ENCODE results near the gene TMEM37.

The TMEM37 gene

DNA sequence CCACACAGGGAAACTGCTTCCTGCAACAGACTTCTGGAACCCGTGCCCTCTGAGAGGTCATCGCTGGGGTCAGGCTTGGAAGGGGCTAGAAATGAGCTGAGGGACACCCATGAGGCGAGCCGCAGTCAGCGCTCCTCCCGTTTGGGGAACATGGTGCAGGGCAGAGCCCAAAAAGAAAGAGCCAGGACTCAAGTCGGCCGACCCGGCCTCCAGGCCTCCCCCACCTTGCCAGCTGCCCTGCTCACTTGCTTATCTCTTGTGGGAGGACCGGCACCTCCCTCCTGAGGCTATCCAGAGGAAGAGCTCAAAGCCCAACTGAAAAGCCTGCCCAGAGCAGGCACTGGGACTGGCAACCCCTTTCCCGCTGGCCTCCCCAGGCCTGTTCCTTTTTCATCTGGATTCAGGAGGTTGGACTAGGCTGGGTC, 49.1 kb downstream of the TMEM37 start:
- DNase-seq (ENCODE audit: low read depth): no peak

DNA sequence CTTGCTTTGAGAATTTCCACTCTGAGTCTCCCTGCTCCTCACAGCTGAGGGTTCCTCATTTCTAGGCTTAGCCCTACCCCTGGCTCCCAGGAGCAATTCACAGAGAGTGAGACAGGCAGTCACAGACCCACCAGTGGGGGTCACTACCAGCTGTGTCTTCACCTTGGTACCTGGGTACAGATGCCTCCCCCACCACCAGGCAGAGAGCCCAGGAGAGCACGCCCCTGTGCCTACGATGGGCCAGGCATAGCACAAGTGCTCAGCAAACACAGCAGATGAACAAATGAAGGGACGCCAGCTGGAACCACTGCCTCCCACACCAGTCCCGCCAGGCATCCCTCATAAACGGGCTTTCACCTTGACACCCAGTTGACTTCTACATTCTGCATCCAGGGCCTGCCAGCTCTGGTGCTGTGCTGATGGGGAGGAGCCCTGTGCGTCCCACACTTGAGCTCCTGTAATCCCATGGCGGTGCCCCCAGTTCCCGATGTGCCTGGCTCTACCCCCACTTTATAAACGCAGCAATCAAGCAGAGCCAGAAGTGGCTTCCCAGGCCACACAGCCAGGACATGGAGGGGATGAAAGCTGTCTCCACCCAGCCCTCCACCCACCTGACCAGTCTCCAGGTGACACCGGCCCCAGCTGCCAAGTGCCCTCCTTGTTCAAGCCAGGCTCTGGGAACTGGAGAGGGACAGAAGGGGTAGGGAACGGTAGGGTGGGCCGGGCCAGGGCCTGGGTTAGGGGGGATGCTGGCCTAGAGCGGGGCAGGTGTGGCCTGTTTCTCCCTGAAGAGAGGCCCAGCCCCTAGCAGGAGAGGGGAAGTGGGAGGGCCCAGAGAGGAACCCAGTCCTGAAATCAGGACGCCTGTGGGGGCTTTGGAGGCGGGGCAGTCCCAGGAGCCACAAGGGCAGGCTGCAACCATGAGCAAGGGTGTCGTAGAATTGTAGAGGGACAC, 50.1 kb downstream of the TMEM37 start:
- no peak for DNase-seq (ENCODE audit: low read depth)

DNA sequence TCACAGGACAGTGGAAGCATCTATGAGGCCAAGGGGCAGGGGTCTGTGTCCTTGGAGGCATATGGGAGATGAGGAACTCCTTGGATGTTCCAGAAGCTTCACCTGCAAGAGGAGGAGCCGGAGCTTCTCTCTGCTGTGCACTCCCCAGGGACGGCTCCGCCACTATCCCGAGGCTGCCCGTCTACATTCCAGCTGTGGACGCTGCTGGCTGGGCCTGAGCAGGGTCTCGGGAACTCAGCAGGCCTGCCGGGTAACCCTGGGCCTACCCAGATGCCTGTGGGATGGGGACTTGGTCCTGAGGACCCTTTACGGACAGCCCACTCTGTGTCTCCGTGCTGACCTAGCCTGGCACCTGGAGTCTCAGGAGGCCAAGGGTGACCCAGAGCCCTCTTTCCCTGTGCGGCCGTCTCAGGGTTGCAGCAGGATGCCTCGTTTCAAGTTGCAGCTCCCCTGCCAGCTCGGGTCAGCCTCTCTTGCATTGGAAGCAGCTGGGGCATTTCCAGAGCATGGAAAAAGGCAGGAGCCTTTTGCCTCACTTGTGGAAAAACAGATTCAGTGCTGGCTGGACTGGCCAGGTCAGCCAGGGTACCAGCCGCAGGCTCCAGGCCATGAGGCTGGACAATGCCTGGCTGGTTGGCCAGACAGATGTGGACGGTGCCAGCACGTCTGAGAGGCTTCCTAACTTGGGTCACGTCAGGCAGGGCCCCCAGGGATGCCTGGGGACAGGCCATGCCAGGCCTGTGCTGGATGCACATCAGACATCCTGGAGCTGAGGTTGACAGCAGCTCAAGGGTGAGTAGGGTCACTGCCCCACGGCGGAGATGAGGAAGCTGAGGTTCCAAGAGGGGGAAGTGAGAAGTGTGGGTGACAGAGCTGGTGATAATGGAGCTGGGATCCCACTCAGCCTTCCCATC, 51.1 kb downstream of the TMEM37 start:
- no peak for DNase-seq (ENCODE audit: low read depth)

DNA sequence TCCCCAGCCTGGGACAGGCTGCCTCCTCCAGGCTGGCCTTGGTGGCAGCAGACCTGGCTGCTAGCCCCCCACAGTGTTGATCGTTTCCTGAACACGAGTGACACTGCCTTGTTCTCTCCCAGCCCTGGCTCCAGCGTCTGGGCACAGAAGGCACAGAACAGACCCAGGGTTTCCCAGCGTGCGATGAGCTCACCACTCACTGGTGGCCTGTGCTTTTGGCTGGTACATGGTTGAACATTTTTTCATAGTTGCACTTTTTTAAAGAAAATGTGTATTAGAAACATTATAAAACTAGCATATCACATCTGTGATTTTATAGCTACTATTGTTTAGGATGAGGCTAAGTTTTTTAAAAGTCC, 51.7 kb downstream of the TMEM37 start:
- no peak for DNase-seq (ENCODE audit: low read depth)

DNA sequence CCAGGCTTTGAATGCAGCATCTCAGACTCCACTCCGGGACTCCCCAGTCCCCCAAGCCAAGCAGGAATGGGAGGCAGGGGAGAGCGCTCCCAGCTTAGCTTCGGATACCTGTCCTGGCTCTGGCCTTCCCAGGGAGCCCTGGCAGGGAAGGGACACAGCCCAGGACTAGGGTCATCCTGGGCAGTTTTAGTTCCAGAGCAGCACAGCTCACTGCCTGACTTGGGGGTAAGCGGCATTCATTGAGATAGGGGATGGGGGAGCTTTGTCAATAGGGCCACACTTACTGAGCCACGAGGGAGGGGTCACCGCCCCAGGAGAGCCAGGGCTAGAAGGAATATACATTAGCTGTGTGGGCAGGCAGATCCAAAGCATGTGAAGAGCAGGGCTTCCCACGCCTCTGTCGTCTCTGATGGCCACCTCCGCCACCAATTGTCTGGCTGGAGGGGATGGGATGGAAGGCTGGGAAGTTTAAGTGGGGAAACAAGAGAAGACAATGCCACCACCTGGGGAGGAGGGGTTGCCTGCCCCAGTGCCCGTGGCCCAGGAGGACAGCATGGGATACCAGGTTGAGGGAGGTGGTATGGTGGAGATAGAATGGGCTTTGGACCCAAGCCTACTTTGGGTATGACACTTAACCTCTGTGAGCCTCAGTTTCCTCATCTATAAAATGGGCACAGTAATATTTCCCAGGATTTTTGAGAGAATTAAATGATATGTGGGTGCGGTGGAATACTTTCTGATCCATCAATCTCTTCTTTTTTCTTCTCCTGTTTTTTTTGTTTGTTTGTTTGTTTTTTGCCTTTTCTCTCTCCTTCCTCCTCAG, 52.5 kb downstream of the TMEM37 start:
- DNase-seq (ENCODE audit: low read depth): no peak

DNA sequence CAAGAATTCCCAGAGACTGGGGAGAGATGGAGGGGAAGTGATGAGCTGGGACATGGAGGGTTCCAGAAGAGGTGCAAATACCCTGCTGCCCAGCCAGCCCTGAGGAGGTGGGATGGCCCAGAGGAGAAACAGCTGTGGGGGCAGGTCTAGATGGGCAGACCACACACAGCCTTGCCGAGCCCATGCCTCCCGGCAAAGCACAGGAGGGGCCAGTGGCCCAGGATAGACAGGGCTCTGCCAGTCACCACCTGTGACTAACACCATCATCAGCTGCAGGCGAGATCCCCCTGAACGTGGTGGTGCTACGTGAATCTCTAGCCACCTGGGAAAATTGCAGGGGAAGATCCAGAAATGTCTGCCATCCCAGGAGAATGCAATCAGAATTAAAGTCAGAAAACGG, 53.2 kb downstream of the TMEM37 start:
- DNase-seq (ENCODE audit: low read depth): no peak

DNA sequence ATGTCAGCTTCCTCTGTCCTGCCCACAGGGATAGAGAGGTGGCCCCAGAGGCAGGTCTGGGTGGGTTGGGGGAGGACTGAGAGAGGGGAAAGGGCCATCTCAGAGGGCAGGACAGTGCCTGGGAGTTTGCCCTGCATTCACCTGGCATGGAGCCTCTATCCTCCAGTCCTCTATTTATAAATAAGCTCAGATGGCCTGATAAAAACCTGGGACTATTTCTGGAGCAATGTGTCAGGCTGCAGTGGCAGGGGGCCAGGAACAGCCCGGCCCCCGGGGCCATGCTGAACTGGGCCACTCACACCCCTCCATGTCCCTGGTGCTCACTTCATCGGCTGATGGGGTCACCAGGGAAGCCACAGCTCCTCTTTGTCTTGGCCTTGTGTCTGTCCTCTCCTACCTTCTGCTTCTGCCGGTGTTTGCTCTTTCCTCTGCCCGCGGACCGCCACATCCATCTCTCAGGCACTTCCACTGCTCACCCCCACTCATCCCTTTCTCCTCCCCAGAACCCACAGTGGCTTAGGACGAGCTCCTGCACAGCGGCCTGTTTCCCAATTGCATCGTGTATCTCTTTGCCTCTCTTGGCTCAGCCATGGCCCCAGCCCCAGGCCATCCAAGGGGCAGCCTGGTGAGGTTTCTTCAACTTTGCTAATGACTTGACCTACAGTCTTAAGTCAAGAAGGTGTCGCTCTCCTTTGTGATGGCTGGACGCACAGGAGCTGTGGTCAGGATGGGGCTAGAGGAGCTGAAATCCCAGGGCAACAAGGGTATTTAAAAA, 53.9 kb downstream of the TMEM37 start:
- no peak for DNase-seq (ENCODE audit: low read depth)

DNA sequence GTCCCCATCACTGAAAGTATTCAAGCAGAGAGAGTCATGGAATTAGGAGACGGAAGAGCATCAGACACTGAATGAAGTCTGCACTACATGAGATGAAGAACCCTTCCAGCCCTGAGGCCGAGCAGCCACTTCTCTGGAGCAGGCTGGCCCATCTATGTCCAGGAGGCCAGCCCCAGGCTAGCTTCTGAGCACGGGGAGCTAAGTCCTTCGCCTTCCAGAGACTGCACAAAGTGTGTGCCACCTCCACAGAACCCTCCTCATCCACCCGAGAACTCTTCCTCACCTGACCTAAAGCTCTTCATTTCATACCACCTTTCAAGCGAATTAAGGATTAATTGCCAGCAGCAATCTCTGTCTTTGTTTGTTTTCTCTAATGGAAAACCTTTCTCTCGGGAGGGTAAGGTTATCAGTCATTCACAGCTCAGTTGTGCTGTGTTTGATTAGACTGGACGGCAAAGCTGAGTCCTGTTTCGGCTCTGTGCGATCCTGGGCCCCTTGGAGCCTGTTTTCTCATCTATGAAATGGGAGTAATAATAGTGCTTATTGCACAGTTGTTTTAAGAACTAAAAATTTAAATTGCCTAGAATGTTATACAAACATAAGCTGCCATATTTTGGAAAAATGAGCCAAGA, 54.7 kb downstream of the TMEM37 start:
- DNase-seq (ENCODE audit: low read depth): no peak

DNA sequence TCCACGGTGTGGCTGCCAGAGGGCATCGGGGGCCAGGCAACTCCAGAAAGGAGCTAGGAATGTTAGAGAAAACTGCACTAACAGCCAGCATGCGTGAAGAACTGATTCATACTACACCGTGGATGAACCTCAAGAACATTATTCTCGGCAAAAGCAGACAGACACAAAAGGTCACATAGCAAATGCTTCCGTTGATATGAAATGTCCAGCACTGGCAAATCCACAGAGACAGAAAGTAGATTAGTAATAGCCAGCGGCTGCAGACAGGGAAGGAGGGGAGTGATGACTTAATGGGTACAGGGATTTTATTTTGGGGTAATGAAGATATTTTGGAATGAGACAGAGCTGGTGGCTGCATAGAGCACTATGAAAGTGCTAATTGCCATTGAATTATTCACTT, 55.2 kb downstream of the TMEM37 start:
- no peak for DNase-seq (ENCODE audit: low read depth)

DNA sequence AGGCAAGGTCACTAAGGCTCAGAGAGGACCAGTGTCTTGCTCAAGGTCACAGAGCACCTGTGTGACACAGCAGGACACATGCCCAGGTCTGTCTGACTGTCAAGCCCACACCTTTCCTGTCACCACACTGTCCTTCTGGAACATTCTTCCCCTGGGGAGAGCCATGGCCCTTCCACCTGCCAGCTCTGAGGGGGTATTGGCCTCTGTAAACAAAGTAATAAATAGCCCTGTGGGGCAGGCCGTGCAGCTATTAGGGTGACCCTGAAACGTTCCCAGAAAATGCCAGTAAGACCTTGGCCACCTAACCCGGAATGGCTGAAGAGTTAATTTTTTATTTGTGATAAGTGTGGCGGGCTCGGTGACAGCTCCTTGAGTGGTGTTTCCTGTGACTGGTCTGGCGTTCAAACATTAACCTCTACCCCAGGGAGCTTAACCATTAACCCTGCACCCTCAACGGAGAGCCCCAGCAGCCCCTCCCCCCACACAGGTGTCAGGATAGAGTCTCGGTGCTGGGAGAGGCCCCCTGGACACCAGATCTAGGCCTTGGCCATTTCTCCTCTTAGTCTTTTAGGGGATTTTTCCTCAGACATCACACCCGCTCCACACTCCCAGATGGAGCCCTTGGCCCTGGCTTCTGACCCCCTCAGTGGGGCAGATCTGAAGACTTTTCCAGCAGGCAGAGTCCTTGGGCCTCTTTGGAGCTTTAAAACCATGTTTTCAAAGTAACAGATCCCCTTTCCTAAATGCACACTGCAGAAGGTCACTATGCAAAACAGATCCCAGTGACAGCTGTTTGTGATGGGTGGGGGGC, 56.0 kb downstream of the TMEM37 start:
- DNase-seq (ENCODE audit: low read depth): no peak
